Endometrial microvascular endothelial cells (primary cell): ENCODE data around the gene CACHD1. TPM values are rescaled to one million over a fixed set of nuclear protein-coding genes. Genes with fewer than 3 reads are reported as not detected.

Experiments
- in situ Hi-C: cut with HindIII; loops from 2 replicates; pipeline ENCODE4 v1.10.0; 2017; ENCODE audit warnings: low sequenced_read_pairs, low pct_unique_long_range_greater_than_20kb; ENCODE audit errors: inconsistent ontology term
- total RNA-seq: library from RNA; depleted of rRNA; stranded (reverse); fragments of >200 nt; gene quantifications from one replicate; pipeline ENCODE4 v1.2.3, GENCODE V29; 2015; ENCODE audit errors: inconsistent ontology term

Gene CACHD1
- total RNA-seq, 1 donor from 2014 or later = 7.7 TPM

- in situ Hi-C loops = no loop called here
Observed at GRCh38 chr1:64567426-64568170, 97.7 kb downstream of the CACHD1 start.

- in situ Hi-C loops = no loop called here
Observed at GRCh38 chr1:64568171-64568450, 98.2 kb downstream of the CACHD1 start.

DNA sequence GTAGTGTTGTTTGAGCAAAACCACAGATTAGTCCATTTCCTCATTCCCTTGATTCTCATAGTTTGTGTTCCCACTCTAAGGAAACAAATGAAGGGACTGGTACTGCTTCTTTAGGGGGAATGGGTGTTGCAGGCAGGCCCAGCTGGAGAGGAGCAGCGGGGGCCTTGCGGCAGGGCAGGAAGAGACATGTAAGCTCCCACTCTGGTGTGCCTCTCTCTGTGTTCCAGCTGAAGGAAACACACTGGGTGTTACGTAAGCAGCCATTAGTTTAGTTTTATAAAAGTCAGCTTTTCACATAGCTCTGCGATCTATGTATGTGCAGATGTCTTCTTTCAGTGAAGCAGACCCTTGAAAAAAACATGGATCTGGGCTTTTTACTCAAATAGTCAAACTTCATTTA is 99.5 kb downstream of the CACHD1 start:
- in situ Hi-C loops = no loop called here

DNA sequence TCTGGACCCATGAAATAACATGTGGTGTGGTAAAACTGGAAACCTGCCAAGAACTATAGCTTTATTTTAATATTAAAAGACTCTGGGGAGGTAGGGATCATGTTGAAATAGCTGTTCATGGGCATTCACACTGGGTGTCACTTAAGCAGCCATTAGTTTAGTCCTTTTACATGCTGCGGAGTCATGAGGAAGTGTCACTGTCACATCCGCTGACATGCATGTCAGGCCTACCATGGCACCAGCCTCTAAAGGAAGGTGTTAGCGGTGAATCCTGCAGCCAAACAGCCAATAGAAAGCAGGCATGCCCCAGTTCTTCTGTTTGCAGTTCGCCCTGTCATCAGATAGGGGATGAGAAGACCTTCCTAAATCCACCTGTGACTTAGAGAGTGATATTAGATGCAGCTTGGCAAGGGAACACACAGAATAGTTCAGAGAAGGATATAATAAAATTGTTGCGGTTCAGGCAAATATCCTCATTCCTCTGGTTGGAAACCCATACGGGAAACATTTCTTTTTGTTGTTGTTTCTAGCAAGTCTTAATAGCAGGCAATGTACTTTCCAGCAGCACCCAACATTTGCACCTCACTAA is 100.4 kb downstream of the CACHD1 start:
- in situ Hi-C loops = no loop called here

- in situ Hi-C loops = no loop called here
Observed at GRCh38 chr1:64572222-64572900, 102.4 kb downstream of the CACHD1 start.

- in situ Hi-C loops = no loop called here
Observed at GRCh38 chr1:64574301-64574700, 104.4 kb downstream of the CACHD1 start.

DNA sequence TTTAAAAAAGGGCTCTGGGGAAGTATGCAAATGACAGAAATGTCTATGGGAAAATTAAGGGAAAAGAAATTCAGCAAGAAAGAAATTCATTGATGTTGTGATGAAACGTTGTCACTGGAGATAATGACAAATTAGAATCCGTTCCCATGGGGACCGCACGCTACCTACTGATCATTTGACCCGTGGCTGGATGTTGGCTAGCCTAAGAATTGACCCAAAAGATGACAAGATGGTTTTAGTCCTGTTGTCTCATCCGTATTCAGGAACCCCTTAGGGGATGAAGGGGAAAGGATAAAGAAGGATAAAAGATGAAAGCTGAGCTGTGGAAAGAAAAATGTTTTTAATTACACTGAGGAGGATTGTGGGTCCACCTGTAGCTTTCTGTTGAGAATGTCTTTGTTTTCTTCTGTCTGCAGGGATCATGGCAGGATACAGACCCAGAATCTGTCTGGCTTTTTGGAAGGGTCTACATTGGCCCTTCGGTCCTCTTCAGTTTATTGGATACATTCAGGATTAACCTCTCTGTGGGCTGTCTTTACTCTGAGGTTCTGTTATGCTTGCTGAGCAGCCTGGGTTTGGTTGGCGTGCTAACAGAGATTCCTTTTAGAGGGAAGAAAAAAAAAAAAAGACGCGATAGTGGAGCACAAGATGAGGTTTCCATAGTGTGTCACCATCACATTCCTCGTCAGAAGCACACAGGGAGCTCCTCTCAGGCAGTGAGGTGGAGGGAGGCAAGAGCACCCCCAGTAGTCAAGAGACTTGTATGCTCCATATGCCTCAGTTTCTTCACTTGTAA is 106.2 kb downstream of the CACHD1 start:
- in situ Hi-C loops = no loop called here

DNA sequence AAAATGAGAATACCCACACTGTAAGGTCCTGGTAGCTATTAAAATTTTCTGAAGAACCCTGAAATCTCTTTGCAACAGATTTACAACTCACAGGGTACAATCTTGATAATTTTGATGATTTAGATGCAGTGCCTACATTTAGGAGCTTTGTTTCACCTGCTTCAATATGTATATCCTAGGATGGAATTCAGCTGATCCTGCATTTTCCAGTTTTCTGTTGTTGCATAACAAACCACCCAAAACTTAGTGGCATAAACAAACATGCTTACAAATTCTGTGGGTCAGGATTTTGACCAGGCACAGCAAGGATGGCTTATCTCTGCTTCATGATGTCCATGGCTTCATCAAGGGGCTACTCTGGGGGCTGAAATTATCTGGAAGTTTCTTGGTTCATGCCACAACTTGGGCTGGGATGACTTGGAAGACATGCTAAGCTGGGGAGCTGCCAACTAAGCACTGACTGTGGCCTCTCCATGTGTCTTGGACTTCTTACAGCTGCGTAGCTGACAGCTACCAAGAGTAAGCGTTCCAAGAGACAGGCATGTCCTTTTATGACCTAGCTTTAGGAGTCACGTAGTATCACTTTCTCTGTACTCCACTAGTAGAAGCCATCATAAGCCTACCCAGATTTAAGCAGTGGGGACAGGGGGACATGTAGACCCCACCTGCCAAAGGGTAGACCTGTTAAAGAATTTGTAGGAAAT is 108.5 kb downstream of the CACHD1 start:
- in situ Hi-C loops = no loop called here

DNA sequence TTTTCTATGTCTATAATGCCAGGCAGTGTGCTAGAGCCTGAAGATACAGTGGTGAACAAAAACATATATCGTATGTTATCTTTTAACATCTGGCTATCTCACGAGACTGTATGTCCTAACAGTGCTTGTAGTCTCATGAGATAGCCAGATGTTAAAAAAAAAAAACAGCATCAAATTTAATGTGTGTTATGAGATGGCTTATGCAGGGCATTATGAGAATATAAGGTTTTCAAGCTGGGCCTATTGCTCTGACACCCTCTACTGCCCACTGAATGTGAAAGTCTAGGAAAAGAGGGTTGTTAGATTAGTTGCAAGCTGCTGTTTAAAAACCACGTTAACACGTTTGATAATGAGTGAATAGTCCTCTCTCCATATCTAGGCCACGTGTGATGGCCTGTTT is 109.8 kb downstream of the CACHD1 start:
- in situ Hi-C loops = no loop called here

- in situ Hi-C loops = no loop called here
Observed at GRCh38 chr1:64581135-64581842, 111.4 kb downstream of the CACHD1 start.

GRCh38 chr1:64581843-64582185 is 111.9 kb downstream of the CACHD1 start:
- in situ Hi-C loops = no loop called here

DNA sequence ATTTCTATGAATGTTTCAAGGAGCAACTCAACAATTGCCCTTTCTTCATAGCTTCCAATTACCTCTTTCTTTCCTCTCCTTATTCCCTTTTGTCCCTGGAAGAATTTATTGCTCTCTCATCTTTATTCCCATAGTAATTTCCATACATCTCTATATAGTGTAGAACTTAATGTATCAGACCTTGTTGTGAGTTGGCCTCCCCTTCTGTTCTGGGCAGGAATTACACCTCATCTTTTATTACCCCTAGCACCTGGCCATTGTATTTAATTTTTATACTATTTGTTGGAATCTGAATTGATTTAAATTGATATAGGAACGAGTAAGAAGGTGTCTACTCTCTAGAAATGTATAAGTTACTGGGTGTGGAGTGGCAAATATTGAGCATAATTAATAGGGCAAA is 114.5 kb downstream of the CACHD1 start:
- in situ Hi-C loops = no loop called here

DNA sequence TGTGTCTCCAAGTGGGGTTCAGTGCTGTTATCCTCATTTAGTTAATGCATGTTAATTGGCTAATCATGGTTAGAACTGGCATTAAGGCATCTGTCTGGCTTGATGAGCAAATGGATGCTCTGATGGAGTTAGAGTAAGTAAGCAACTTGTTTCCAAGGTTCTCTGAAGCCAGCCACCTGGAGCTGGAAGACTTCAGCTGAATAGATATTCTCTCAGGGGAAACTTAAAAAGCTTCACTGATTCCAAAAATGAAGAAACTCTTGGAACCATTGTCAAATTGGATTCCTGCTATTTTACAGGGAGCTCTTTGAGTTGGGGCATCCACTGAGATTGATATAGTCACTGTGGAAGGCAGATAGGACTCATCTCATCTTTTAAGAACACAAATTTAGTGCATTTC is 118.9 kb downstream of the CACHD1 start:
- in situ Hi-C loops = no loop called here

- in situ Hi-C loops = no loop called here
Observed at GRCh38 chr1:64590316-64590715, 120.4 kb downstream of the CACHD1 start.

DNA sequence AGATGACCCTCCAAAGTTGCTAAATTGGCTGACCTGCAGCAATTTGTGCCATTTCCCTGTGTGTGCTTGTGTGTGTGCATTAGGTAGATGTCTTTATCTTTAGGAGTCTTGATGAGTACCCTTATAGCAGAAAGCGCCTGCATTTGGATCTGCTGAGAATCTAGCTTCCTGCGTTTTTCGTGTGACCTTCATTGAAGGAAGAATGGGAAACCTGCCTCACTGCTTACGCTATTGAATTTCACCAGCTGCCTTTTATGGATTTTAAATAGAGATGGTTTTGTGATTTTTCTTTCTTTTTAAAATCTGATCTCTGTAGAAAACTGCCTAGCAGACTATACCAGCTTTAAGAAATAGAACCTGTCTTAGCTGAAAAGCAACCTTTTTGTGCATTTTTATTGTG is 124.5 kb downstream of the CACHD1 start:
- in situ Hi-C loops = no loop called here

DNA sequence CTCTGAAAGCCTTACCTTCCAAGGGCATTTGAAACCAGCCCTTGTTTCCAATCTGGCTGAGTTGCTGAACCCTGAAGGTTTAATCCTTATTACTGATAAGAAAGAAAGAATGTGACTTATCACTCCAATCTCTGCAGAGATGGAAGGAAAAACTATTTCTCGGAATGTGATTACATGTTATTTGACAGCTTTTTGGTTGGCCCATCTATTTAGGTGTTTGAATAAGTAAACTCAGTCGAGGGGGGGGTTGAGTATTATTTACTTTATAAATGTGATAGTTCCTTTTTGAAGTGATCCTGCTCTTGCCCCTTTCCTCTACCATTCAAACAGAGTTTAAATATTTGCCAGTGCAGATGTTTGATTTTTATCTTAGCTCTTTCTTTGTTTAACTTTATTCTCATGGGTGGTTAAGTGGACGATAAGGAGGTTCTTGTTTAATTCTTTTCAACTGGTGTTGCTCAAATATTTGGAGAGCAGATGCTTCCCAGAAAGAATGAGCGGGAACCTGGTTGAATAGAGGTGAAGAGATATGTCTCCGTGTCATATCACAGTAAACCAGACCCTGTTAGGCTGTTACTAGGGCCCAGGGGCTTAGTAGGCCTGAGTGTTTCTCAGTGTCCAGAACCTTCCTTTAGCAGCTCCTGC is 126.1 kb downstream of the CACHD1 start:
- in situ Hi-C loops = no loop called here

- in situ Hi-C loops = no loop called here
Observed at GRCh38 chr1:64597113-64597512, 127.2 kb downstream of the CACHD1 start.

GRCh38 chr1:64598100-64598571 is 128.2 kb downstream of the CACHD1 start:
- in situ Hi-C loops = no loop called here
